Measurements from ENCODE around the gene TMEM245.
"Not testable (repeated sequence)": the region's sequence is repeated elsewhere in the genome, so short reads cannot be mapped to it uniquely, and the experiment has no call there.

The TMEM245 gene

GRCh38 chr9:109060191-109060590 lies 59.6 kb downstream of the TMEM245 start:
- TF ChIP-seq, protein P1, sequence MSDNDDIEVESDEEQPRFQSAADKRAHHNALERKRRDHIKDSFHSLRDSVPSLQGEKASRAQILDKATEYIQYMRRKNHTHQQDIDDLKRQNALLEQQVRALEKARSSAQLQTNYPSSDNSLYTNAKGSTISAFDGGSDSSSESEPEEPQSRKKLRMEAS (IDR thresholded peaks at IDR 0.05; ENCODE audit: low read depth, low read length), result no peak
- TF ChIP-seq MYC (IDR thresholded peaks at IDR 0.05; ENCODE audit: low read depth, low read length), result no peak
- no peak for TF ChIP-seq POLR2A (IDR thresholded peaks at IDR 0.05; ENCODE audit: extremely low read depth, insufficient read length)
- TF ChIP-seq, protein P2, sequence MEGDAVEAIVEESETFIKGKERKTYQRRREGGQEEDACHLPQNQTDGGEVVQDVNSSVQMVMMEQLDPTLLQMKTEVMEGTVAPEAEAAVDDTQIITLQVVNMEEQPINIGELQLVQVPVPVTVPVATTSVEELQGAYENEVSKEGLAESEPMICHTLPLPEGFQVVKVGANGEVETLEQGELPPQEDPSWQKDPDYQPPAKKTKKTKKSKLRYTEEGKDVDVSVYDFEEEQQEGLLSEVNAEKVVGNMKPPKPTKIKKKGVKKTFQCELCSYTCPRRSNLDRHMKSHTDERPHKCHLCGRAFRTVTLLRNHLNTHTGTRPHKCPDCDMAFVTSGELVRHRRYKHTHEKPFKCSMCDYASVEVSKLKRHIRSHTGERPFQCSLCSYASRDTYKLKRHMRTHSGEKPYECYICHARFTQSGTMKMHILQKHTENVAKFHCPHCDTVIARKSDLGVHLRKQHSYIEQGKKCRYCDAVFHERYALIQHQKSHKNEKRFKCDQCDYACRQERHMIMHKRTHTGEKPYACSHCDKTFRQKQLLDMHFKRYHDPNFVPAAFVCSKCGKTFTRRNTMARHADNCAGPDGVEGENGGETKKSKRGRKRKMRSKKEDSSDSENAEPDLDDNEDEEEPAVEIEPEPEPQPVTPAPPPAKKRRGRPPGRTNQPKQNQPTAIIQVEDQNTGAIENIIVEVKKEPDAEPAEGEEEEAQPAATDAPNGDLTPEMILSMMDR (IDR thresholded peaks at IDR 0.05; ENCODE audit: low read depth, low read length), result no peak
- no peak for DNase-seq (ENCODE audit: low read depth)
- no peak overlapping the region for H3K4me3 ChIP-seq (ENCODE audit: low read depth, low read length)

DNA sequence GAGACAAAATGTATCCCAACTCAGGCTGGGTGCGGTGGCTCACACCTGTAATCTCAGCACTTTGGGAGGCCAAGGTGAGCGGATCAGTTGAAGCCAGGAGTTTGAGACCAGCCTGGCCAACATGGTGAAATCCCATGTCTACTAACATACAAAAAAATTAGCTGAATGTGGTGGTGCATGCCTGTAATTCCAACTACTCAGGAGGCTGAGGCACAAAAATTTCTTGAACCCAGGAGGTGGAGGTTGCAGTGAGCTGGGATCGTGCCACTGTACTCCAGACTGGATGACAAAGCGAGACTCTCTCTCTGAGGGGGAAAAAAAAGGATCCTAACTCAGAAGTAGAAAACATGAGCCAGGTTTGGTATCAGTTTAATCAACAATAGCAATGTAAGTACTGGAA lies 66.6 kb downstream of the TMEM245 start:
- not testable (repeated sequence) for DNase-seq (ENCODE audit: low read depth); H3K4me3 ChIP-seq (ENCODE audit: low read depth, low read length)

DNA sequence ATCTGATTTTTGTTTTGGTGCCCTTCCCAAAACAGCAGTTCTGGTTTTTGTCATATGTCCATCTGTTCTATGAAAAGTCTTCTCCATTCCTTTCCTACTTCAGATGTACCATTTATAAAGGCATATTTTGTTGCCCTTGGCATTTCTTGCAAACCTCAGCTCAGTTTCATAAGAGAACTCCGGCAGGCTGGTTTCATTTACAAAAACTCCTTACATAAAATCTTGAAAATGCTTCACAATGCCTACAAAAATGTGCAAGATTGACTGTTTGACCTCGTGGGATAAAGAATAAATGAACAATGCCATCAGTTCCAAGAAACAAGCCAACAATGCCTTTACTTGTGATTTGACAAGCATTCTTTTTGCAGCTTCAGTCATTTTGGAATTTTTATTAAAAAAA lies 67.3 kb downstream of the TMEM245 start:
- TF ChIP-seq POLR2A (IDR thresholded peaks at IDR 0.05; ENCODE audit: extremely low read depth, insufficient read length) (no peak), MYC (IDR thresholded peaks at IDR 0.05; ENCODE audit: low read depth, low read length) (no peak)
- TF ChIP-seq, protein P2 (IDR thresholded peaks at IDR 0.05; ENCODE audit: low read depth, low read length), result no peak
- TF ChIP-seq, protein P1 (IDR thresholded peaks at IDR 0.05; ENCODE audit: low read depth, low read length), result no peak
- no peak overlapping the region for H3K4me3 ChIP-seq (ENCODE audit: low read depth, low read length)
- no peak for DNase-seq (ENCODE audit: low read depth)

GRCh38 chr9:109051733-109052132 lies 68.0 kb downstream of the TMEM245 start:
- H3K4me3 ChIP-seq (ENCODE audit: low read depth, low read length), result no peak overlapping the region
- TF ChIP-seq POLR2A (IDR thresholded peaks at IDR 0.05; ENCODE audit: extremely low read depth, insufficient read length) (no peak), MYC (IDR thresholded peaks at IDR 0.05; ENCODE audit: low read depth, low read length) (no peak)
- TF ChIP-seq, protein P1 (IDR thresholded peaks at IDR 0.05; ENCODE audit: low read depth, low read length), result no peak
- TF ChIP-seq, protein P2 (IDR thresholded peaks at IDR 0.05; ENCODE audit: low read depth, low read length), result no peak
- no peak for DNase-seq (ENCODE audit: low read depth)

DNA sequence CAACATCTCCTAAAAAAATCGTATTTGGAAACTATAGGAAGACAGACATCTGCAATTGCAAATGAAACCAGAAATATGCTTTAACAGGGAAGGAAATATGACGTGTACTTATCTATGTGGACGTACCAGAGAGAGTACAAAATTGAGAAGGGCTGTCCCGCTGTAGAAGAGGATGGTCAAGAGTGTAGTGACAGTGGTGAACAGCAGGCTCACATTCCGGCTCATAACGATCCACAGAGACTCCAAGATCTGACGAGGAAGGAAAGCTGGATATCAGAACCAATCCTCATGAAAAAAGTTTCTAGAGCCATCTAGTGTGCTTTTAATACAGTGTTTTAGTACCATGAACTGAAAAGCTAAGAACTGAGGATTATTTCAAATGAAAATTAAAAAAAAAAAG lies 69.3 kb downstream of the TMEM245 start:
- TF ChIP-seq POLR2A (IDR thresholded peaks at IDR 0.05; ENCODE audit: extremely low read depth, insufficient read length) (no peak), MYC (IDR thresholded peaks at IDR 0.05; ENCODE audit: low read depth, low read length) (no peak)
- TF ChIP-seq, protein P2 (IDR thresholded peaks at IDR 0.05; ENCODE audit: low read depth, low read length), result no peak
- TF ChIP-seq, protein P1 (IDR thresholded peaks at IDR 0.05; ENCODE audit: low read depth, low read length), result no peak
- no peak overlapping the region for H3K4me3 ChIP-seq (ENCODE audit: low read depth, low read length)
- DNase-seq (ENCODE audit: low read depth), result no peak

GRCh38 chr9:109048822-109049221 lies 70.9 kb downstream of the TMEM245 start:
- H3K4me3 ChIP-seq (ENCODE audit: low read depth, low read length), result no peak overlapping the region
- DNase-seq (ENCODE audit: low read depth), result no peak
- TF ChIP-seq, protein P2 (IDR thresholded peaks at IDR 0.05; ENCODE audit: low read depth, low read length), result no peak
- TF ChIP-seq POLR2A (IDR thresholded peaks at IDR 0.05; ENCODE audit: extremely low read depth, insufficient read length) (no peak), MYC (IDR thresholded peaks at IDR 0.05; ENCODE audit: low read depth, low read length) (no peak)
- TF ChIP-seq, protein P1 (IDR thresholded peaks at IDR 0.05; ENCODE audit: low read depth, low read length), result no peak
